Upper lobe of left lung (tissue), 4 donors: ENCODE measurements around the gene KCTD19.

Experiments
- POLR2A ChIP-seq, 4 donors: fragments of 450-650 bp; IDR thresholded peaks; one replicate each; pipeline ENCODE4 v1.5.1; 2016 to 2017; ENCODE audit warnings: antibody characterized with exemption in 4 of 4, mild to moderate bottlenecking in 2 of 4
- TF ChIP-seq, protein P1 (sequence below), 6 experiments: fragments of 450-650 bp in 4 of 6; fragments of 200-600 bp in 2 of 6; sonication (generic) in 2 of 6; IDR thresholded peaks; one replicate each; pipeline ENCODE4 v1.5.1; 2016 to 2019; ENCODE audit warnings: antibody characterized with exemption in 6 of 6

- TF ChIP-seq, protein P1, sequence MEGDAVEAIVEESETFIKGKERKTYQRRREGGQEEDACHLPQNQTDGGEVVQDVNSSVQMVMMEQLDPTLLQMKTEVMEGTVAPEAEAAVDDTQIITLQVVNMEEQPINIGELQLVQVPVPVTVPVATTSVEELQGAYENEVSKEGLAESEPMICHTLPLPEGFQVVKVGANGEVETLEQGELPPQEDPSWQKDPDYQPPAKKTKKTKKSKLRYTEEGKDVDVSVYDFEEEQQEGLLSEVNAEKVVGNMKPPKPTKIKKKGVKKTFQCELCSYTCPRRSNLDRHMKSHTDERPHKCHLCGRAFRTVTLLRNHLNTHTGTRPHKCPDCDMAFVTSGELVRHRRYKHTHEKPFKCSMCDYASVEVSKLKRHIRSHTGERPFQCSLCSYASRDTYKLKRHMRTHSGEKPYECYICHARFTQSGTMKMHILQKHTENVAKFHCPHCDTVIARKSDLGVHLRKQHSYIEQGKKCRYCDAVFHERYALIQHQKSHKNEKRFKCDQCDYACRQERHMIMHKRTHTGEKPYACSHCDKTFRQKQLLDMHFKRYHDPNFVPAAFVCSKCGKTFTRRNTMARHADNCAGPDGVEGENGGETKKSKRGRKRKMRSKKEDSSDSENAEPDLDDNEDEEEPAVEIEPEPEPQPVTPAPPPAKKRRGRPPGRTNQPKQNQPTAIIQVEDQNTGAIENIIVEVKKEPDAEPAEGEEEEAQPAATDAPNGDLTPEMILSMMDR (IDR thresholded peaks at IDR 0.05): no peak
- no peak for TF ChIP-seq POLR2A (IDR thresholded peaks at IDR 0.05)
These were observed 9.6 kb upstream of the KCTD19 start for GRCh38 chr16:67336116-67336515.
